Neural crest cell (in vitro differentiated cells): ENCODE data around the gene NAV2. TPM values are rescaled to one million over a fixed set of nuclear protein-coding genes. Genes with fewer than 3 reads are reported as not detected.

Experiments used
- DNase-seq: peaks from one replicate; pipeline ENCODE4 v3.0.0; 2021; ENCODE audit warnings: low read depth, mixed read lengths, low spot score
- H3K27ac Mint-ChIP-seq: one replicate; pipeline ENCODE4 v1.8.0; 2021; ENCODE audit warnings: mild to moderate bottlenecking, mixed read lengths; ENCODE audit not compliant: unreplicated experiment
- H3K27me3 Mint-ChIP-seq: 2 replicates; pipeline ENCODE4 v1.8.0; 2021; ENCODE audit warnings: low read depth, mild to moderate bottlenecking, mixed read lengths
- H3K36me3 Mint-ChIP-seq: 2 replicates; pipeline ENCODE4 v1.8.0; 2021; ENCODE audit warnings: low read depth, mild to moderate bottlenecking, mixed read lengths
- H3K4me1 Mint-ChIP-seq: 2 replicates; pipeline ENCODE4 v1.8.0; 2021; ENCODE audit warnings: mixed read lengths
- H3K4me3 Mint-ChIP-seq: one replicate; pipeline ENCODE4 v1.8.0; 2021; ENCODE audit warnings: mild to moderate bottlenecking, mixed read lengths
- H3K9me3 Mint-ChIP-seq: 2 replicates; pipeline ENCODE4 v1.8.0; 2021; ENCODE audit warnings: mixed read lengths
- total RNA-seq: library from RNA; stranded (reverse); gene quantifications from 2 replicates; pipeline ENCODE4 v1.2.1, GENCODE V29; 2021
- TF ChIP-seq, protein P1 (sequence below): fragments of 200-600 bp; sonication (generic); conservative IDR thresholded peaks from 2 replicates; pipeline ENCODE4 v1.5.0; 2021; ENCODE audit warnings: antibody characterized with exemption, mild to moderate bottlenecking

The NAV2 gene
- total RNA-seq, 1 donor from 2014 or later = 14.1 TPM

- Mint-ChIP-seq H3K4me3 (no peak overlapping the region), H3K4me1 (peaks cover 44% of the 10 kb centered on the region), H3K27me3 (no peaks in the 10 kb centered on the region), H3K27ac (no peak overlapping the region), H3K36me3 (peaks cover 2% of the 10 kb centered on the region), H3K9me3 (no peaks in the 10 kb centered on the region)
- no peak for DNase-seq
- TF ChIP-seq, protein P1, sequence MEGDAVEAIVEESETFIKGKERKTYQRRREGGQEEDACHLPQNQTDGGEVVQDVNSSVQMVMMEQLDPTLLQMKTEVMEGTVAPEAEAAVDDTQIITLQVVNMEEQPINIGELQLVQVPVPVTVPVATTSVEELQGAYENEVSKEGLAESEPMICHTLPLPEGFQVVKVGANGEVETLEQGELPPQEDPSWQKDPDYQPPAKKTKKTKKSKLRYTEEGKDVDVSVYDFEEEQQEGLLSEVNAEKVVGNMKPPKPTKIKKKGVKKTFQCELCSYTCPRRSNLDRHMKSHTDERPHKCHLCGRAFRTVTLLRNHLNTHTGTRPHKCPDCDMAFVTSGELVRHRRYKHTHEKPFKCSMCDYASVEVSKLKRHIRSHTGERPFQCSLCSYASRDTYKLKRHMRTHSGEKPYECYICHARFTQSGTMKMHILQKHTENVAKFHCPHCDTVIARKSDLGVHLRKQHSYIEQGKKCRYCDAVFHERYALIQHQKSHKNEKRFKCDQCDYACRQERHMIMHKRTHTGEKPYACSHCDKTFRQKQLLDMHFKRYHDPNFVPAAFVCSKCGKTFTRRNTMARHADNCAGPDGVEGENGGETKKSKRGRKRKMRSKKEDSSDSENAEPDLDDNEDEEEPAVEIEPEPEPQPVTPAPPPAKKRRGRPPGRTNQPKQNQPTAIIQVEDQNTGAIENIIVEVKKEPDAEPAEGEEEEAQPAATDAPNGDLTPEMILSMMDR = no peak
Observed at GRCh38 chr11:20046416-20046815, 333.8 kb downstream of the NAV2 start.

GRCh38 chr11:20047006-20047768, 334.6 kb downstream of the NAV2 start:
- TF ChIP-seq, protein P1 = no peak
- Mint-ChIP-seq H3K27me3 (no peaks in the 10 kb centered on the region), H3K4me1 (peaks cover 41% of the 10 kb centered on the region), H3K9me3 (no peaks in the 10 kb centered on the region), H3K4me3 (no peak overlapping the region), H3K36me3 (peaks cover 2% of the 10 kb centered on the region), H3K27ac (no peak overlapping the region)
- DNase-seq = no peak

DNA sequence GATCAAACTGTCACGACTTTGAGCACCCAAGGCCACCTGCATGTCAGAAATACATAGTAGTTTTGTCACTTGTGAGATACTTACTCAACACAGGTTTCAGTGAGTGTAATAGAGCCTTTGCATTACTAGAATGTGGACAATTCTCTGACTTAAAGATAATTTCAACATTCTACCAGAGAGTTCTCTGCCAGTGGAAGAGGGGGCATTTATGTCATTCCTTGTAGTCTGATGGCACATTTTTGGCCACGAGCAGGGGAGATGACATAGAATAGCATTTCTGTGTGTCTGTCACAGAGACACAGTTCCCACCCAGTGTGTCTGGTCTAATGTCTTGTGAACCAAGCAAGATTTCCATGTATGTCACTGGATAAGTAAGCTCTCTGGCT, 335.1 kb downstream of the NAV2 start:
- peaks cover 2% of the 10 kb centered on the region for H3K36me3 Mint-ChIP-seq
- peaks cover 36% of the 10 kb centered on the region for H3K4me1 Mint-ChIP-seq
- no peaks in the 10 kb centered on the region for H3K9me3 Mint-ChIP-seq
- DNase-seq = no peak
- H3K4me3 Mint-ChIP-seq = no peak overlapping the region
- H3K27ac Mint-ChIP-seq = no peak overlapping the region
- TF ChIP-seq, protein P1 = no peak
- H3K27me3 Mint-ChIP-seq = no peaks in the 10 kb centered on the region

DNA sequence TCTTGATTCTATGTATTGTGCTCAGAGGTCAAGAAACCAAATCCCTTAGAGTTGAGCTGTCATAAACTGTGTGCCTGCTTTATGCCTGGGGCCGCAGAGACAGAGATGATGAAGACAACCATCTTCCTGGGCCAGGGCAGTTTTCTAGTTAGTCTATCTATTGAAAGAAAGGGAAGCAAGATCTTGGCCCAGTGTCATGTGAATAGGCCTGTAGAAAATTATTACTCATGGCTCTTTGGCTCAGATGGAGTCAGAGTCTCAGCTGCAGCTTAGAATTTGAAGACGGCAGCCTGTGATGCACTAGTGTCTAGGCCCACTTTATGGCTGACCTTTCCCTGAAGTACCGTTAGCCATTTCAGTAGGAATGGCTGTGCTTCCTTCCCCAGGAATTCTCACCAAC, 335.6 kb downstream of the NAV2 start:
- TF ChIP-seq, protein P1 = no peak
- no peaks in the 10 kb centered on the region for H3K9me3 Mint-ChIP-seq
- H3K4me1 Mint-ChIP-seq = peaks cover 31% of the 10 kb centered on the region
- H3K4me3 Mint-ChIP-seq = no peak overlapping the region
- no peak for DNase-seq
- no peak overlapping the region for H3K27ac Mint-ChIP-seq
- no peaks in the 10 kb centered on the region for H3K27me3 Mint-ChIP-seq
- H3K36me3 Mint-ChIP-seq = peaks cover 2% of the 10 kb centered on the region

DNA sequence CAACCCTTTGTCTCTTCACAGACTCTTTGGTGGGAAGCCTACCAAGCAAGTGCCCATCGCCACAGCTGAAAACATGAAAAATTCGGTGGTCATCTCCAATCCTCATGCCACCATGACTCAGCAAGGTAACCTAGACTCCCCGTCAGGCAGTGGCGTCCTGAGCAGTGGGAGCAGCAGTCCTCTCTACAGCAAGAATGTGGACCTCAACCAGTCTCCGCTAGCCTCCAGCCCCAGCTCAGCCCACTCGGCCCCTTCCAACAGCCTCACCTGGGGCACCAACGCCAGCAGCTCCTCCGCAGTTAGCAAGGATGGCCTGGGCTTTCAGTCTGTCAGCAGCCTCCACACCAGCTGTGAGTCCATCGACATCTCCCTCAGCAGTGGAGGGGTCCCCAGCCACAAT, 336.1 kb downstream of the NAV2 start:
- no peaks in the 10 kb centered on the region for H3K27me3 Mint-ChIP-seq
- peaks cover 2% of the 10 kb centered on the region for H3K36me3 Mint-ChIP-seq
- H3K4me1 Mint-ChIP-seq = peaks cover 28% of the 10 kb centered on the region
- TF ChIP-seq, protein P1 = no peak
- H3K27ac Mint-ChIP-seq = no peak overlapping the region
- no peak overlapping the region for H3K4me3 Mint-ChIP-seq
- DNase-seq = no peak
- H3K9me3 Mint-ChIP-seq = no peaks in the 10 kb centered on the region
